H9 (cell line): Measurements from ENCODE around the gene OR5P2. TPM values are rescaled to one million over a fixed set of nuclear protein-coding genes. Genes with fewer than 3 reads are reported as not detected.

Experiments used
- DNase-seq: peaks from one replicate; pipeline ENCODE4 v3.0.0-alpha.2; 2017
- H2AFZ ChIP-seq: one replicate; pipeline ENCODE4 v1.6.1; 2013; ENCODE audit warnings: mild to moderate bottlenecking, low read length, control low read depth, moderate library complexity
- H2AK5ac ChIP-seq: 2 replicates; pipeline ENCODE4 v1.6.1; 2013; ENCODE audit warnings: low read length, control low read depth, mixed read lengths; ENCODE audit not compliant: insufficient read length
- H2BK120ac ChIP-seq: one replicate; pipeline ENCODE4 v1.6.1; 2013; ENCODE audit warnings: low read depth, mild to moderate bottlenecking, low read length, control low read depth, inconsistent platforms; ENCODE audit not compliant: poor library complexity, severe bottlenecking
- H2BK12ac ChIP-seq: 2 replicates; pipeline ENCODE4 v1.6.1; 2013; ENCODE audit warnings: low read length, control low read depth, mixed read lengths, low read depth; ENCODE audit not compliant: insufficient read length
- H2BK15ac ChIP-seq: 2 replicates; pipeline ENCODE4 v1.6.1; 2013; ENCODE audit warnings: low read depth, low read length, control low read depth
- H2BK20ac ChIP-seq: one replicate; pipeline ENCODE4 v1.6.1; 2013; ENCODE audit warnings: low read depth, mild to moderate bottlenecking, low read length, control low read depth, inconsistent platforms; ENCODE audit not compliant: poor library complexity, severe bottlenecking
- H2BK5ac ChIP-seq: 2 replicates; pipeline ENCODE4 v1.6.1; 2013; ENCODE audit warnings: low read length, control low read depth, mixed read lengths; ENCODE audit not compliant: insufficient read length
- H3K14ac ChIP-seq: 2 replicates; pipeline ENCODE4 v1.6.1; 2013; ENCODE audit warnings: low read length, control low read depth; ENCODE audit not compliant: insufficient read depth
- H3K18ac ChIP-seq: 2 replicates; pipeline ENCODE4 v1.6.1; 2013; ENCODE audit warnings: low read depth, mild to moderate bottlenecking, mixed read lengths, low read length, control low read depth; ENCODE audit not compliant: insufficient read length
- H3K23ac ChIP-seq: 2 replicates; pipeline ENCODE4 v1.6.1; 2013; ENCODE audit warnings: low read length, control low read depth, mixed read lengths, low read depth; ENCODE audit not compliant: insufficient read length
- H3K23me2 ChIP-seq: 2 replicates; pipeline ENCODE4 v1.6.1; 2013; ENCODE audit warnings: low read depth, mild to moderate bottlenecking, mixed read lengths, low read length, control low read depth; ENCODE audit not compliant: insufficient read length, poor library complexity, severe bottlenecking
- H3K27ac ChIP-seq: 2 replicates; pipeline ENCODE4 v1.5.1; 2013; ENCODE audit warnings: low read length, control low read depth, mixed read lengths, low read depth; ENCODE audit not compliant: insufficient read length
- H3K27me3 ChIP-seq: 2 replicates; pipeline ENCODE4 v1.6.1; 2013; ENCODE audit warnings: low read length, control low read depth, inconsistent platforms; ENCODE audit not compliant: insufficient read depth
- H3K4ac ChIP-seq: 2 replicates; pipeline ENCODE4 v1.6.1; 2013; ENCODE audit warnings: low read depth, mild to moderate bottlenecking, control low read depth, inconsistent platforms, low read length, moderate library complexity
- H3K4me1 ChIP-seq: 2 replicates; pipeline ENCODE4 v1.6.1; 2013; ENCODE audit warnings: low read length, control low read depth, inconsistent platforms; ENCODE audit not compliant: insufficient read depth
- H3K4me2 ChIP-seq: 2 replicates; pipeline ENCODE4 v1.6.1; 2013; ENCODE audit warnings: low read length, control low read depth, mixed read lengths; ENCODE audit not compliant: insufficient read length, insufficient read depth
- H3K56ac ChIP-seq: 2 replicates; pipeline ENCODE4 v1.6.1; 2013; ENCODE audit warnings: low read depth, mild to moderate bottlenecking, mixed read lengths, low read length, control low read depth; ENCODE audit not compliant: insufficient read length
- H3K79me1 ChIP-seq: 2 replicates; pipeline ENCODE4 v1.6.1; 2013; ENCODE audit warnings: low read depth, mild to moderate bottlenecking, moderate library complexity, low read length, control low read depth, inconsistent platforms; ENCODE audit not compliant: insufficient read depth, poor library complexity, severe bottlenecking
- H3K79me2 ChIP-seq: 2 replicates; pipeline ENCODE4 v1.6.1; 2013; ENCODE audit warnings: low read length, control low read depth, inconsistent platforms; ENCODE audit not compliant: insufficient read depth
- H3K9ac ChIP-seq: 2 replicates; pipeline ENCODE4 v1.6.1; 2013; ENCODE audit warnings: low read length, control low read depth, mixed read lengths; ENCODE audit not compliant: insufficient read length; ENCODE audit errors: extremely low read depth
- H3K9me3 ChIP-seq: one replicate; pipeline ENCODE4 v1.6.1; 2013; ENCODE audit warnings: low read depth, low read length, inconsistent platforms; ENCODE audit not compliant: control insufficient read depth
- H3T11ph ChIP-seq: one replicate; pipeline ENCODE4 v1.6.1; 2013; ENCODE audit warnings: mild to moderate bottlenecking, low read length, control low read depth, inconsistent platforms
- H4K20me1 ChIP-seq: one replicate; pipeline ENCODE4 v1.6.1; 2013; ENCODE audit not compliant: control insufficient read depth, insufficient read length, insufficient read depth
- H4K5ac ChIP-seq: 2 replicates; pipeline ENCODE4 v1.6.1; 2013; ENCODE audit warnings: low read depth, mild to moderate bottlenecking, mixed read lengths, low read length, control low read depth; ENCODE audit not compliant: insufficient read length
- H4K8ac ChIP-seq: replicated peaks from 2 replicates; pipeline ENCODE4 v1.6.1; 2013; ENCODE audit warnings: low read length, control low read depth, mixed read lengths, low read depth; ENCODE audit not compliant: insufficient read length
- H4K91ac ChIP-seq: 2 replicates; pipeline ENCODE4 v1.6.1; 2013; ENCODE audit warnings: low read depth, mild to moderate bottlenecking, moderate library complexity, mixed read lengths, low read length, control low read depth; ENCODE audit not compliant: insufficient read length
- H3K27ac Mint-ChIP-seq, 3 experiments: 2 replicates in 2 of 3; 3 replicates in 1 of 3; pipeline ENCODE4 v1.8.0; 2020 to 2021; ENCODE audit warnings: mixed read lengths in 3 of 3, mild to moderate bottlenecking in 1 of 3, moderate library complexity in 1 of 3
- H3K27me3 Mint-ChIP-seq: 2 replicates; pipeline ENCODE4 v1.8.0; 2021; ENCODE audit warnings: low read depth, mild to moderate bottlenecking, moderate library complexity, mixed read lengths
- H3K36me3 Mint-ChIP-seq, 3 experiments: 2 replicates in 2 of 3; 3 replicates in 1 of 3; pipeline ENCODE4 v1.8.0; 2020 to 2021; ENCODE audit warnings: low read depth in 3 of 3, mixed read lengths in 3 of 3; ENCODE audit not compliant: insufficient read depth in 1 of 3
- H3K4me1 Mint-ChIP-seq, 2 experiments: 2 replicates each; pipeline ENCODE4 v1.8.0; 2020; ENCODE audit warnings: mixed read lengths in 2 of 2
- H3K4me3 Mint-ChIP-seq, 2 experiments: 2 replicates in 1 of 2; 3 replicates in 1 of 2; pipeline ENCODE4 v1.8.0; 2020 to 2021; ENCODE audit warnings: mild to moderate bottlenecking in 2 of 2, mixed read lengths in 2 of 2, moderate library complexity in 1 of 2
- H3K9me3 Mint-ChIP-seq, 2 experiments: 2 replicates in 1 of 2; 3 replicates in 1 of 2; pipeline ENCODE4 v1.8.0; 2020; ENCODE audit warnings: mild to moderate bottlenecking in 2 of 2, mixed read lengths in 2 of 2, moderate library complexity in 1 of 2
- WGBS: extraction: QIAGEN DNeasy Blood & Tissue Kit; methylation state at CpG from one replicate; pipeline ENCODE4 v1.1.7; 2013; ENCODE audit warnings: missing lambda C conversion rate, low lambda C conversion rate, mixed read lengths; ENCODE audit not compliant: insufficient read length; ENCODE audit errors: extremely low coverage; 5-methylcytosine and 5-hydroxymethylcytosine counted together
- total RNA-seq: library from RNA; stranded (reverse); gene quantifications from 2 replicates; pipeline ENCODE4 v1.2.1, GENCODE V29; 2021
- TF ChIP-seq, protein P1 (sequence below): fragments of 200-600 bp; sonication (generic); conservative IDR thresholded peaks from 3 replicates; pipeline ENCODE4 v1.8.0; 2021; ENCODE audit warnings: antibody characterized with exemption, mild to moderate bottlenecking

The OR5P2 gene
- total RNA-seq, 1 experiment from 2014 or later = not detected

DNA sequence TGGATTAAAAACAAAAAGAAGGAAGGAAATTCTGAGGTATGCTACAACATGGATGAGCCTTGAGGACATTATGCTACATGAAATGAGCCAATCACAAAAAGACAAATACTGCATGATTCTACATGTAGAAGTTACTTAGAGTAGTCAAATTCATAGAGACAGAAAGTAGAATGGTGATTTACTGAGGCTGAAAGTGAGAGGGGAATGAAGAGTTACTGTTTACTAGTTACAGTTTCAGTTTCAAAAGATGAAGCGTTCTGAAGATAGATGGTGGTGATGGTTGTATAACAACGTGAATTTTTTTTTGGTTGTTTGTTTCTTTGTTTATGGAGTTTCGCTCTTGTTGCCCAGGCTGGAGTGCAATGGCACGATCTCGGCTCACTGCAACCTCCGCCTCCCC lies 9.5 kb downstream of the OR5P2 start:
- Histone ChIP-seq H2AK5ac (no peak overlapping the region), H3K56ac (no peak overlapping the region), H3K79me2 (no peaks in the 10 kb centered on the region), H4K8ac (no peak overlapping the region), H2AFZ (no peak overlapping the region), H2BK15ac (no peak overlapping the region), H3K23ac (no peak overlapping the region), H2BK5ac (no peak overlapping the region), H3K4me1 (no peaks in the 10 kb centered on the region), H2BK12ac (no peak overlapping the region), H4K91ac (no peak overlapping the region), H3K27ac (no peak overlapping the region), H3T11ph (no peak overlapping the region), H3K27me3 (no peaks in the 10 kb centered on the region), H3K4ac (no peak overlapping the region), H4K5ac (no peak overlapping the region), H4K20me1 (no peaks in the 10 kb centered on the region), H3K79me1 (no peaks in the 10 kb centered on the region), H3K9me3 (no peaks in the 10 kb centered on the region), H3K9ac (no peak overlapping the region), H2BK20ac (no peak overlapping the region), H3K14ac (no peak overlapping the region), H3K4me2 (no peak overlapping the region), H2BK120ac (no peak overlapping the region), H3K23me2 (no peaks in the 10 kb centered on the region), H3K18ac (no peak overlapping the region)
- no peak overlapping the region for H3K27ac Mint-ChIP-seq
- H3K4me1 Mint-ChIP-seq = no peaks in the 10 kb centered on the region
- no CpG with 5 or more reads among the region's 6 CpGs for WGBS
- H3K4me3 Mint-ChIP-seq = no peak overlapping the region
- peaks cover 5 to 15% of the 10 kb centered on the region in 2 experiments for H3K9me3 Mint-ChIP-seq
- peaks cover 0 to 2% (median 0%) of the 10 kb centered on the region in 3 experiments; a peak in 1 of 7 replicates for H3K36me3 Mint-ChIP-seq
- TF ChIP-seq, protein P1, sequence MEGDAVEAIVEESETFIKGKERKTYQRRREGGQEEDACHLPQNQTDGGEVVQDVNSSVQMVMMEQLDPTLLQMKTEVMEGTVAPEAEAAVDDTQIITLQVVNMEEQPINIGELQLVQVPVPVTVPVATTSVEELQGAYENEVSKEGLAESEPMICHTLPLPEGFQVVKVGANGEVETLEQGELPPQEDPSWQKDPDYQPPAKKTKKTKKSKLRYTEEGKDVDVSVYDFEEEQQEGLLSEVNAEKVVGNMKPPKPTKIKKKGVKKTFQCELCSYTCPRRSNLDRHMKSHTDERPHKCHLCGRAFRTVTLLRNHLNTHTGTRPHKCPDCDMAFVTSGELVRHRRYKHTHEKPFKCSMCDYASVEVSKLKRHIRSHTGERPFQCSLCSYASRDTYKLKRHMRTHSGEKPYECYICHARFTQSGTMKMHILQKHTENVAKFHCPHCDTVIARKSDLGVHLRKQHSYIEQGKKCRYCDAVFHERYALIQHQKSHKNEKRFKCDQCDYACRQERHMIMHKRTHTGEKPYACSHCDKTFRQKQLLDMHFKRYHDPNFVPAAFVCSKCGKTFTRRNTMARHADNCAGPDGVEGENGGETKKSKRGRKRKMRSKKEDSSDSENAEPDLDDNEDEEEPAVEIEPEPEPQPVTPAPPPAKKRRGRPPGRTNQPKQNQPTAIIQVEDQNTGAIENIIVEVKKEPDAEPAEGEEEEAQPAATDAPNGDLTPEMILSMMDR = no peak
- DNase-seq = no peak
- no peaks in the 10 kb centered on the region; the same call in 1 of the 2 replicates for H3K27me3 Mint-ChIP-seq
